ENCODE data around the gene ARHGAP15. TPM values are rescaled to one million over a fixed set of nuclear protein-coding genes. Genes with fewer than 3 reads are reported as not detected.

ARHGAP15 gene
- polyA plus RNA-seq, 1 experiment, result not detected

- peak; percentile 18 for DNase-seq (ENCODE audit: low read depth)
- POLR2A ChIA-PET, result no interaction called here
- TF ChIP-seq, protein P1, sequence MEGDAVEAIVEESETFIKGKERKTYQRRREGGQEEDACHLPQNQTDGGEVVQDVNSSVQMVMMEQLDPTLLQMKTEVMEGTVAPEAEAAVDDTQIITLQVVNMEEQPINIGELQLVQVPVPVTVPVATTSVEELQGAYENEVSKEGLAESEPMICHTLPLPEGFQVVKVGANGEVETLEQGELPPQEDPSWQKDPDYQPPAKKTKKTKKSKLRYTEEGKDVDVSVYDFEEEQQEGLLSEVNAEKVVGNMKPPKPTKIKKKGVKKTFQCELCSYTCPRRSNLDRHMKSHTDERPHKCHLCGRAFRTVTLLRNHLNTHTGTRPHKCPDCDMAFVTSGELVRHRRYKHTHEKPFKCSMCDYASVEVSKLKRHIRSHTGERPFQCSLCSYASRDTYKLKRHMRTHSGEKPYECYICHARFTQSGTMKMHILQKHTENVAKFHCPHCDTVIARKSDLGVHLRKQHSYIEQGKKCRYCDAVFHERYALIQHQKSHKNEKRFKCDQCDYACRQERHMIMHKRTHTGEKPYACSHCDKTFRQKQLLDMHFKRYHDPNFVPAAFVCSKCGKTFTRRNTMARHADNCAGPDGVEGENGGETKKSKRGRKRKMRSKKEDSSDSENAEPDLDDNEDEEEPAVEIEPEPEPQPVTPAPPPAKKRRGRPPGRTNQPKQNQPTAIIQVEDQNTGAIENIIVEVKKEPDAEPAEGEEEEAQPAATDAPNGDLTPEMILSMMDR (IDR thresholded peaks at IDR 0.05; ENCODE audit: insufficient read depth, low read depth, low read length), result peak; percentile 82
- Histone ChIP-seq H3K36me3 (ENCODE audit: control insufficient read depth, insufficient read depth, low read length) (no peaks in the 10 kb centered on the region), H3K4me3 (ENCODE audit: low read depth, low read length) (no peak overlapping the region), H3K27me3 (ENCODE audit: control insufficient read depth, insufficient read depth, low read length) (no peaks in the 10 kb centered on the region; the same call in 1 of the 2 replicates)
- CTCF ChIA-PET, result interaction anchor here (0.6 to 4.1 kb wide), 9 partner anchors 12 to 442 kb away, joined by 3 to 24 read pairs (median 4); no protein-coding TSS in a partner anchor
Measured at GRCh38 chr2:143259368-143259958, 130.2 kb downstream of the ARHGAP15 start.

DNA sequence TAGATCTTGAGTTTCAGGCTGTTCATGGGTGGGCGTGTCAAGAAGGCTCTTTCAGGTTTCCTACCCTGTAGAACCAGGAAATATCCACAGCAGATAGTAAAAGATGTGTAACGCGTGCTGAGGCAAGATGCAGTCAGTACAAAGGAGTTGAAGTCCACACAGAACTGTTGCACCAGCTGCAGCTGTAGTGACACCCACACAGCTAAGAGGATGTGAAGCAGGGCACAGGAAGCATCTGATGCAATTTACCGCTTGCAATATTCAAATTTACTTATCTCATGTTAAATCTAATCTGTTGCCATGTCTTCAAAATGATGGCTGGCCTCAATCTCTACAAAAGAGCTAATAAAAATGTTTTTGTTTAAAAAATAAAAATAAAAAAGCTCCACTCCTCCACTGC, 132.8 kb downstream of the ARHGAP15 start:
- Histone ChIP-seq H3K27me3 (ENCODE audit: control insufficient read depth, insufficient read depth, low read length) (no peaks in the 10 kb centered on the region; the same call in 1 of the 2 replicates), H3K36me3 (ENCODE audit: control insufficient read depth, insufficient read depth, low read length) (no peaks in the 10 kb centered on the region), H3K4me3 (ENCODE audit: low read depth, low read length) (no peak overlapping the region)
- CTCF ChIA-PET, result interaction anchor here (0.7 to 2.8 kb wide), 6 partner anchors 13 to 227 kb away, joined by 3 to 11 read pairs (median 3); no protein-coding TSS in a partner anchor
- no peak for DNase-seq (ENCODE audit: low read depth)
- POLR2A ChIA-PET, result no interaction called here
- TF ChIP-seq, protein P1 (IDR thresholded peaks at IDR 0.05; ENCODE audit: insufficient read depth, low read depth, low read length), result no peak

- ChIA-PET CTCF (interaction anchor here (0.7 to 2.8 kb wide), 4 partner anchors 13 to 227 kb away, joined by 3 to 11 read pairs (median 3); no protein-coding TSS in a partner anchor), POLR2A (no interaction called here)
- Histone ChIP-seq H3K27me3 (ENCODE audit: control insufficient read depth, insufficient read depth, low read length) (no peaks in the 10 kb centered on the region; the same call in 1 of the 2 replicates), H3K4me3 (ENCODE audit: low read depth, low read length) (no peak overlapping the region), H3K36me3 (ENCODE audit: control insufficient read depth, insufficient read depth, low read length) (no peaks in the 10 kb centered on the region)
- TF ChIP-seq, protein P1 (IDR thresholded peaks at IDR 0.05; ENCODE audit: insufficient read depth, low read depth, low read length), result no peak
- DNase-seq (ENCODE audit: low read depth), result no peak
Measured at GRCh38 chr2:143262389-143262788, 133.2 kb downstream of the ARHGAP15 start.

DNA sequence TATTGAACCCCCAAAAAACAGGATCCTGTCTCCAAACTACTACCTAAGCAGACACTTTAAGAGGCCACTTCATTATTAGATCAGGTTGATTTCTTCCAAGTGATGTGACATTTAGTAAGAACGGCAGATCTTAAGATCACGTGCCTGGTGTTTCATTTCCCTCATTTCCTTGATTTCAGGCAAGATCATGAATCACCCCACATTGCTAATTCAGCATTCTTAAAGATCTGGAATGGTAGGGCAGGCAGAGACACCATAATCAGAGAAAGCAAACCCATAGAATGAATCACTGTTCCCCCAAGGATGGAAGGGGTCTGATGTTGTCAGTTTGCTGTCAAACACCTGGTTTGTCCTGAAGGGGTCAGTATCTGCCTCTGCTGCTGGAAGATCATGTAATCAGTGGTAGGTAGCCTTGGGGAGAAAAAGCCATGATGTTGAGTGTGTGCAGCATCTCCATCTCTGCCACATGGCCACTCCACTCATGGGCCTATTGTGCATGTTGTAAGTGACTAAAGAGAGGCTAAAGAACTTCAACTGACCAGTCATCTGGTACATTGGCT, 133.9 kb downstream of the ARHGAP15 start:
- CTCF ChIA-PET, result interaction anchor here (2.8 kb wide), 1 partner anchor 228 kb away, joined by 11 read pairs; no protein-coding TSS in a partner anchor
- no peak for DNase-seq (ENCODE audit: low read depth)
- TF ChIP-seq, protein P1 (IDR thresholded peaks at IDR 0.05; ENCODE audit: insufficient read depth, low read depth, low read length), result peak; percentile 15; the same call in 1 of the 2 replicates
- Histone ChIP-seq H3K4me3 (ENCODE audit: low read depth, low read length) (no peak overlapping the region), H3K36me3 (ENCODE audit: control insufficient read depth, insufficient read depth, low read length) (no peaks in the 10 kb centered on the region), H3K27me3 (ENCODE audit: control insufficient read depth, insufficient read depth, low read length) (no peaks in the 10 kb centered on the region)
- POLR2A ChIA-PET, result no interaction called here

GRCh38 chr2:143264851-143265250, 135.6 kb downstream of the ARHGAP15 start:
- Histone ChIP-seq H3K4me3 (ENCODE audit: low read depth, low read length) (no peak overlapping the region), H3K36me3 (ENCODE audit: control insufficient read depth, insufficient read depth, low read length) (no peaks in the 10 kb centered on the region), H3K27me3 (ENCODE audit: control insufficient read depth, insufficient read depth, low read length) (no peaks in the 10 kb centered on the region)
- TF ChIP-seq, protein P1 (IDR thresholded peaks at IDR 0.05; ENCODE audit: insufficient read depth, low read depth, low read length), result no peak
- POLR2A ChIA-PET, result no interaction called here
- peak; percentile 72 for DNase-seq (ENCODE audit: low read depth)
- CTCF ChIA-PET, result interaction anchor here (1.3 to 1.5 kb wide), 3 partner anchors 19 to 153 kb away, joined by 3 to 5 read pairs (median 3); no protein-coding TSS in a partner anchor
